Stimulated activated CD4-positive, alpha-beta T cell treated with anti-CD3 and anti-CD28 coated beads, Interleukin-2, amount 100 ng/mL, for 48 hours (primary cell): Measurements from ENCODE around the gene VAV1.
A peak's percentile ranks its signal among the peaks of the same experiment; 100 is the strongest.
"Not testable (repeated sequence)": the region's sequence is repeated elsewhere in the genome, so short reads cannot be mapped to it uniquely, and the experiment has no call there.

ENCODE experiments used
- DNase-seq, 2 donors: peaks; one replicate each; pipeline ENCODE4 v3.0.0-alpha.2; 2020

VAV1 gene

GRCh38 chr19:6821639-6822310, 49.3 kb downstream of the VAV1 start:
- DNase-seq: no peak

GRCh38 chr19:6822311-6822670, 49.8 kb downstream of the VAV1 start:
- DNase-seq: no peak

- DNase-seq: no peak
Measured at GRCh38 chr19:6825076-6825774, 52.7 kb downstream of the VAV1 start.

- DNase-seq: no peak
Measured at GRCh38 chr19:6826281-6826920, 53.9 kb downstream of the VAV1 start.

- no peak for DNase-seq
Measured at GRCh38 chr19:6828306-6828697, 55.8 kb downstream of the VAV1 start.

GRCh38 chr19:6828698-6829633, 56.5 kb downstream of the VAV1 start:
- peak; percentile 40 to 46 for DNase-seq

- DNase-seq: not testable (repeated sequence)
Measured at GRCh38 chr19:6829829-6830228, 57.3 kb downstream of the VAV1 start.

- not testable (repeated sequence) for DNase-seq
Measured at GRCh38 chr19:6831084-6831483, 58.6 kb downstream of the VAV1 start.

GRCh38 chr19:6832412-6832811, 59.9 kb downstream of the VAV1 start:
- DNase-seq: no peak

GRCh38 chr19:6833166-6833790, 60.8 kb downstream of the VAV1 start:
- DNase-seq: no peak

- no peak for DNase-seq
Measured at GRCh38 chr19:6834433-6834832, 61.9 kb downstream of the VAV1 start.

- DNase-seq: no peak
Measured at GRCh38 chr19:6835501-6835900, 63.0 kb downstream of the VAV1 start.

GRCh38 chr19:6837525-6837924, 65.0 kb downstream of the VAV1 start:
- no peak for DNase-seq

- DNase-seq: no peak
Measured at GRCh38 chr19:6838062-6838655, 65.7 kb downstream of the VAV1 start.

GRCh38 chr19:6842871-6843607, 70.5 kb downstream of the VAV1 start:
- no peak for DNase-seq

- DNase-seq: no peak
Measured at GRCh38 chr19:6847828-6848200, 75.3 kb downstream of the VAV1 start.

GRCh38 chr19:6848986-6849385, 76.5 kb downstream of the VAV1 start:
- no peak for DNase-seq

- no peak for DNase-seq
Measured at GRCh38 chr19:6849876-6850275, 77.4 kb downstream of the VAV1 start.

- DNase-seq: no peak
Measured at GRCh38 chr19:6851359-6851758, 78.9 kb downstream of the VAV1 start.

- no peak for DNase-seq
Measured at GRCh38 chr19:6852001-6852400, 79.5 kb downstream of the VAV1 start.

- no peak for DNase-seq
Measured at GRCh38 chr19:6853868-6854267, 81.4 kb downstream of the VAV1 start.

GRCh38 chr19:6854758-6855157, 82.2 kb downstream of the VAV1 start:
- no peak for DNase-seq
